ENCODE measurements around the gene SGCA.
A peak's percentile ranks its signal among the peaks of the same experiment; 100 is the strongest.

The SGCA gene

DNA sequence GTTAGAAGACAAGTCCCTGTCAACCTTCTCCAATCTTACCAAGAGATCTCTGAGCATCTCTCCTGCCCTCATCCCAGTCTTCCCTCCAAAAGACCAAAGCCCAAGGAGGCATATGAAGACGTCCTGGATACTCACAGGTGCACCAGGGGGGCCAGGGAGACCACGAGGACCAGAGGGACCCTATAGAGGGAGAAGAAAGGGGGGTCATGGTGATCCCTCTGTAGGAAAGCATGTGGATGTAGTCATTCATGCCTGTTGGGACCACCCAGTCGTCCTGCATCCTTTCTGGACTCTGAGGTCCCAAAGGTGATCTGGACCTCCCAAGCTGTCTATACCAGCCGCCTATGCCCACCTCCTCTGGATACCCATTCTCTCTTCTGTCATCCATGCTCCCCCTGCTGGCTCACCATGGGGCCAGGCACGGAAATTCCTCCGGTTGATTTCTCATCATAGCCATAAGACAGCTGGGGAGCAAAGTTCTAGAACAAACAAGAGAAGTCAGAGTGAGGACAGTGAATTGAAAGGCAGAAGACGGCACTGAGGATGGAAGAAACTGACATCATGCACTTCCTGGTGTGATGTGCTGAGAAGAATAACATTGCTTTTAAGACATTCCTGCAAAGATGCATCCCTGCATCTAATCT, 32.3 kb downstream of the SGCA start:
- peak; percentile 63 for DNase-seq

DNA sequence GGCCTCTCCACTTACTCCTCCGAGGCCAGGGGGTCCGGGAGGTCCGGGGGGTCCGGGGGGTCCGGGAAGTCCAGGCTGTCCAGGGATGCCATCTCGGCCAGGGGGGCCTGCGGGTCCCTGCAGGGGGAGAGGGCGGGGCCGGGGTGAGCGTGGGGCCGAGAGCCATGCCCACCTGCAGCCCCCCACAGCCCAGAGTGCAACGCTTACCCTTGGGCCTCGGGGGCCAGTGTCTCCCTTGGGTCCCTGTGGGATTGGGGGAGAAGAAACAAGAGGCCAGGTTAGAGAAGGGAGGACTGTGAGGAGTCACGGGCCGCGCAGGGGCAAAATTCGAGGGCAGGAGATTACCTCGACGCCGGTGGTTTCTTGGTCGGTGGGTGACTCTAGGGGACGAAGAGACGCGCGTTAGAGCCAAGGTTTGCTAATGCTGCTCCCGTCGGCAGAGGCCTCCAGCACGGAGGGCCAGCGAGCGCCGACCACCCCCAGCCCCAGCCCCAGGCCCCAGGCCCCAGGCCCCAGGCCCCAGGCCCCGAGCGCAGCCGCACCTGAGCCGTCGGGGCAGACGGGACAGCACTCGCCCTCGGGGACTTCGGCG, 33.5 kb downstream of the SGCA start:
- DNase-seq = no peak

DNA sequence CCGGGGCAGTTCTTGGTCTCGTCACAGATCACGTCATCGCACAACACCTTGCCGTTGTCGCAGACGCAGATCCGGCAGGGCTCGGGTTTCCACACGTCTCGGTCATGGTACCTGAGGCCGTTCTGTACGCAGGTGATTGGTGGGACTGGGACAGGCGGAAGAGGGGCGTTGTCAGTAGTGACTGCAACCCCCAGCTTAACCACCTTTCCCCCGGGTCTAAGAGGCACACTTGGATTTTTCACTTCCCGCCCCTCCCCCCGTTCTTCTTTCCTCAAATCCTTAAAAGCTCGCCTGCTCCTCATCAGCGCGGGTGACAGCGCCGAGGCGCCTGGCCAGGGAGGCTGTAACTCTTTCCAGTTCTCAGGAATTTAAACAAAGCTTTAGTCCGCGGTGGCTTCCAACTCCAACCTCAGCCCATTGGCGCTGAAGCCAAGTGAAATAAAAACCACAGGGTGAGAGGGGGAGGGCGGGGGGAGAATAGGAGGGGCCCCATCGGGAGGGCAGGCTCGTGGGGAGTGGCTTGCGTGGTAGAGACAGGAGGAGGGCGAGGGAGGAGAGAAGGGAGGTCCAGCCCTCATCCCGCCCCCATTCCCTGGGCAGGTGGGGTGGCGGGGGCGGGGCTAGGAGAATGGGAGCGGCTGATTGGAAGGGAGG, 34.1 kb downstream of the SGCA start:
- DNase-seq = peak; percentile 62

DNA sequence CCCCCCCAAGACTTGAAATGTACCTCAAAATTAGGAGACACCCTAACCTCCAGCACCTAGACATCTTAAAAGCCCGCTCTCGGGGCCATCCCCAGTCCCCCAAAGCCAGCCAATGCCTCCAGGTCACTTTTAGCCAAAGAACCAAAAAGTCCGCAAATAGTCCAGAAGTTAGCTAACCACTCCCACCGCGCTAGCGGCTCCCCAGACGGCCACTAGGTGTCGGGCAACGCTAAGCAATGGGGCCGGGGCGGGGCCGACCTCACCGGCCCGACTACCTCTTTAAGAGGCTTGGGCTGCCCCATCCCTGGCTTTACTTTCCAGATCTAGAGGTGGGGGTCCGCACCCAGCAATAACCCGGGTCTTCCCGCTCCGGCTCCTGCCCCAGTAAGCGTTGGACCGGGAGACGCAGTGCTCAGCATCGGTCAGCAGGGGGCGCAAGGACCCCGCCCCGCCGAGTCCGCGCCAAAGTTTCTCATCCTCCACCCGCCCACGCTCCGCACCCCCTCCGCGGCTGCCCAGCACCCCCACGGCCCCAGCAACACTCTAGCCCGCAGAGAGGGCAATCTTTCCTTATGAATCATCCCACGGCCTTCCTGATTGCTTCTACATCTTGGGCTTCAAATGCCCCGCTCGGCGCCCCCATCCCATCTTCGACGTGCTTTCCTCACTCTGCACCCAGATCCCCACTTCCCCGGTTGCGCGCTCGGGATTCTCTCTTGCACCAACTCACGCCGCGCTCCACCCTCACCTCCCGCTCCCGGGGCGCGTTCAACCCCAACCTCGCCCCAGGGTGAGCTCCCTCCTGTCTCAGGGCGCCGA, 34.9 kb downstream of the SGCA start:
- DNase-seq = peak; percentile 80

DNA sequence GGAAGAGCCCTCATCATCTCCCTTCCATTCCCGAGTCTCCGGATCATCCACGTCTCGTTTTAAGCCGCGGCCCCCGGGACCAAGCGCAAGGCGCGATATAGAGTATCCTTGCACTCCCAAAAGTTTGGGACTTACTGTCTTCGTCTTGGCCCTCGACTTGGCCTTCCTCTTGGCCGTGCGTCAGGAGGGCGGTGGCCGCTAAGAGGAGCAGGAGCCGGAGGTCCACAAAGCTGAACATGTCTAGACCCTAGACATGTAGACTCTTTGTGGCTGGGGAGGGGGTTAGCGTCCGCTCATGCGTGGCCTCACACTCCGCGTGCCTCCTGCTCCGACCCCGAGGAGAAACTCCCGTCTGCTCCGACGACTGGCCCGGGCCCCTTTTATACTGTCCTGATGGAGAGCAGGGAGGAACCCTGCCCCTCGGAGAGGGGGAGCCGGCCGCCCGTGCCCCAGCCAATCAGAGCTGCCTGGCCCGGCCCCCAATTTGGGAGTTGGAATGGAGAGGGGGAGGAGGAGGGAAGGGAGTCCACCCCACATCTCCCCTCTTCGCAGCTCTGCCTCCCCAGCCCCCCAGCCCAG, 35.6 kb downstream of the SGCA start, which contains the start of gene COL1A1:
Gene COL1A1, minus strand, starts transcription at position 356 of the 579 bp plus-strand sequence. Its CDS starts 118 bp downstream, at position 238.
- no peak for DNase-seq

DNA sequence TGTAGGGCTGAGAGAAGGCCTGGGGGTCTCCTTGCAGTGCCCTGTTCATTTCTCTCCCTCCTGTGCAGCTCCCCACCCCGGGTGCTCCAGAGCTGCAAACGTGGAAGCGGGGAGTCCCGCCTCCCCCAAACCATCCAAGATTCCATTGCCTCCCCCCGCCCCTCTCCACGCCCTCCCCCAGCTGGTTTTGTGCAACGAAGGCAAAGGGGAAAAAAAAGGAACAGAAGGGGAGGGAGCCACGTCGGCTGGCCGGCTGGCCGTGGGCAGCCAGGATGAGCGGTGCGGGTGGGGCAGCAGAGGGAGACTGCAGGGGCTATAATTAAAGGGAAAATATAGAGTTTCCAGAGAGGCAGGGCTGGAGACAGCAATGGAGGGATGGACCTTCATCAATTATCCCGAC, 37.3 kb downstream of the SGCA start:
- DNase-seq = no peak

DNA sequence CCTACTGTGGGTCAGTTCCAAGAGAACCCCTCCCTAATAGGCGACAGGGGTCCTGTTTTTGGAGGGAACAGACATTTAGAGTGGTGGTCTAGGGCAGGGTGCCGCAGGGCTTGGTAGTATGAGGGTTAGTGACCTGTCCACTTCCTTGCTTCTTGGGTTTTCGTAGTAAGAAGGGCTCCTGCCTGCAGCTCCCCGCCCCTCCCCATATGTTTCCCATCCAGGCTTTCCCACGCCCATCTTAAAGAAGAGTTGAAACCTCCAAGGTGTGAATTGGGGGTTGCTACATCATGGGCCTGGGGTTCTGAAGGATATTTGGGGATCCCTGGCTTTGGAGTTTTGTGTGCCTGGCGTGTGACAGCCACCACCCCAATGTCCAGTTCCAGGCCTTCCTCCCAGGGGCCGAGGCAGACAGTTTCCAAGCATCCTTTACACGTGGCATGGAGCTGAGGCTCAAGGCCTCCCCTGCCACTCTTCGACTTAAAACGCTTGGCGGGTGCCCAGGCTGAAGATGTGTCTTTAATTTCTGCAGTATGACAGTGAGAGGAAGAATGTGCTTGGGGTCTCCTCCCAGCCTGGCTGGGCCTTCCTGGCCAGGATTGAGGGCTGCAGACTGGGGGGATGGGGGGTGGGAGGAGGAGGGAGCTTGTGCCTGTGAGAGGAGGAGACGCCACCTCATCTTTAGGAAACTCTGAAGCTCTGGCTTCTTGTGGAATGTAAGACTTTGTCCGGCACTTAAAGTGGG, 38.0 kb downstream of the SGCA start:
- no peak for DNase-seq

DNA sequence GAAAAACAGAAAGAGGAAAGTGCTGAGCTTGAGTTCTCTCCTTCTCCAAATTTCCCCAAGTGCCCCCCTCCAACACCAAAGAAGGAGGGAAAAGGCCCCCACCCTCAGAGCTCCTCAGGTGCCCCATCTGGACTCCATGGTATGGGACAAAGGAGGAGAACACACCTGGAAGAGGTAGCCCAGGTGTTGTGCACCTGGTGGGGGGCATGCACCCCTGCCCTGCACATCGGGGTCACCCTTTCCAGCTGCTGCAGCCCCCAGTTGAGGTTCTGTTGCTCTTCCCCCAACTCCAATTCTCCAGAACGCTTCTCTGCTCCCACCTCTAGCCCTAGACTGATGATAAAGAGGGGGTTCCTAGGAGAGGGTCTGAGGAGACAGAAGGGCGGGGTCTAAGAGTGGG, 38.6 kb downstream of the SGCA start:
- no peak for DNase-seq

DNA sequence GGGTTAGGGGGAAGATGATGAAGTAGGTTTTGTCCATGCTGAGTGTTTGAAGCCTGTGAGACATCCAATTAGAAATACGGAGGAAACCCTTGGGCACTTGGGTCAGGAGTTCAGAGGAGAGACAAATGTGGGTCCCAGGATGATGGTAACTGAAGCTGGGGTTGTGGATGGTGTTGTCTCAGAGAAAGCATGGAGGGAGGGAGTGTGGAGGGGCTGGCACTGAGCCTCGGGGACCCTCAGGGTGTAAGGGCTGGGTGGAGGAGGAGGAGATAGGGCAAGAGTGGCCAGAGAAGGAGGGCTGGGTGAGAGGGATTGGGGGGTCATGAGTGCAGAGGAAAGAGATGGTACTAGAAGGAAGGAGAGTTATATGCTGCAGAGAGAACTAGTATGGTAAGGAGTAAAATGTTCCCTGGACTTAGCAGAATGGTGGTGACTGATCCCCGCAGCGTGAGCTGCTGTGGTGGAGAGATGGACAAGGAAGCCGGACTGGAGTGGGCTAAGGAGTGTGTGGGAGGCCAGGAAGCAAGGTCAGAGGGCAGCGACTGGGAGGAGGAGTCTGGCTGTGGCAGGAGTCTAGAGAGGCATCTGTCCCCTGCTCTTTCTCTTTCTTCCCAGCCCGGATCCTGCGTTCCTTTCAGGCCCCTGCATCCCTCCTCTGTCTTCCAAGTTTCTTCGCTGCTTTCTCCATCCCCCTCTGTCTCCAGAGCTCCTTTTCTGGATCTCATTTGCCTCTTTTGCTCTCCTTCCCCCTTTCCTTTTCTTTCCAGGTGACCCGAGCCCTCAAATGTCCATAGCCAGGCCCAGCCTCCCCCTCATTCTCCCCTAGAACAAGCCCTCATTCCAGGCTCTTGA, 39.5 kb downstream of the SGCA start:
- DNase-seq = no peak

DNA sequence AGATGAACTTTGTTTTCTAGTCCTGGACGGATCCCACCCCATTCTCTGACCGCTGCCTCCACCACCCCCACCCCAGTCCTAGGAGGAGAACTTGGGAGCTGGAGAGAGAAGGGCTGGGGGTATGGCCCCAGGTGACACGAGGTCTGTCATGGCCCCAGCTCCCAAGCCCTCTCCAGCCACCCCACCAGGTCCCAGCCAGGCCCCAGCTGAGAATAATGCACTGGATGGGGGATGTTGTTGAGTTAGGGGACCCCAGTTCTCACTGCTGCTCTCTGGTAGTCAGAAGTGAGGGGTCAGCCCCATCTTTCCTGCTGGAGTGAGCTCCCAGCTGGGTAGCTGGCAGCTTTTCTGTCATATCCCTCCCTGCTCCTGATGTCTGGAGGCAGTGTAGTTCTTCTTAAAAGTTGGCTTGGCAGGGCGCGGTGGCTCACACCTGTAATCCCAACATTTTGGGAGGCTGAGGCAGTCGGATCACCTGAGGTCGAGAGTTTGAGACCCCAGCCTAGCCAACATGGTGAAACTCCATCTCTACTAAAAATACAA, 40.2 kb downstream of the SGCA start:
- no peak for DNase-seq

DNA sequence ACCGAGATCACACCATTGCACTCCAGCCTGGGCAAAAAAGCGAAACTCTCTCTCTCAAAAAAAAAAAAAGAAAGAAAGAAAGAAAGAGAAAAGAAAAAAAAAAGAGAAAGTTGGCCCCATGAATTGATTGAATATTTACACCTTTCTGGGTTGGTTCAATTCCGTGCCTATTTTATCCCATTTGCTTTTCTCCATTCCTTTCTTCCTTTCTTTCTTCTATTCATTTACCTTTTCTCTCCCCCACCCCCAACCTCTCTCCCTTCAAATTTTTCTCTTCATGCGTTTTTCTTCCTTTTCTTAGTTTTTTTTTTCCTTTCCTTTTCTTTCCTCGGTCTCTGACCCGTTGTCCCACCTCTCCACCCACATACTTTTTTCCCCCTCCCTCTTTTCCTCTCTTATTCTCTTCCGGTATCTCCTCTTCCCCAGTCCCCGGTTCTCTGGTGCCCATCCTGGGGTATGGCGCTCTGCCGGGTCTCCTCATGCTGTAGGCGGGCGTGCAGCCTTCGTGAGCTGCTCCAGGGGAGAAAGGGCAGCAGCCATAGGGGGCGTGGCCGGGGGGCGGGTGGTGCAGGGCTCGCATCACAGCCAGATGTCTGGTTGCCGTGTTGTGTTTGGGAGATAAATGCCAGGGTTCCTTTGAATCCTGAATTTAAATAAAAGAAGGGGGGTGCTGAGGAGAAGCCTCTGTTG, 40.9 kb downstream of the SGCA start:
- DNase-seq = no peak

DNA sequence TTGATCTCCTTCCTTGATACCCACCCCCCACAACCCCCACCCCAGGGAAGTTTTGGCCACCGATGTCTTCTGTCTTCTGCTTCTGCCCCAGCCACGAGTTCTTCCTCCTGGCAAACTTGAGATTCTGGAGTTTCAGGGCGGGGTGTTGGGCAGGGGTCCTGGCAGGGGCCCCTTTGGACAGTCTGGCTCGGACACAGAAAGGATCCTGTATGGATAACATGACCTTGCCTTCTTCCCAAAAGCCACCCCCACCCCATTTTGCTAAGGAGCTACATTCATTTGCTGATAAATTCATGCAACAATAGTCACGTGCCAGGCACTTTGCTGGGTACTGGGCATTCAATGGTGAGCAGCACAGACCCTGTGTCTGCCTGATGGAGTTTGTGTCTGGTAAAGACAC, 41.5 kb downstream of the SGCA start:
- DNase-seq = no peak

DNA sequence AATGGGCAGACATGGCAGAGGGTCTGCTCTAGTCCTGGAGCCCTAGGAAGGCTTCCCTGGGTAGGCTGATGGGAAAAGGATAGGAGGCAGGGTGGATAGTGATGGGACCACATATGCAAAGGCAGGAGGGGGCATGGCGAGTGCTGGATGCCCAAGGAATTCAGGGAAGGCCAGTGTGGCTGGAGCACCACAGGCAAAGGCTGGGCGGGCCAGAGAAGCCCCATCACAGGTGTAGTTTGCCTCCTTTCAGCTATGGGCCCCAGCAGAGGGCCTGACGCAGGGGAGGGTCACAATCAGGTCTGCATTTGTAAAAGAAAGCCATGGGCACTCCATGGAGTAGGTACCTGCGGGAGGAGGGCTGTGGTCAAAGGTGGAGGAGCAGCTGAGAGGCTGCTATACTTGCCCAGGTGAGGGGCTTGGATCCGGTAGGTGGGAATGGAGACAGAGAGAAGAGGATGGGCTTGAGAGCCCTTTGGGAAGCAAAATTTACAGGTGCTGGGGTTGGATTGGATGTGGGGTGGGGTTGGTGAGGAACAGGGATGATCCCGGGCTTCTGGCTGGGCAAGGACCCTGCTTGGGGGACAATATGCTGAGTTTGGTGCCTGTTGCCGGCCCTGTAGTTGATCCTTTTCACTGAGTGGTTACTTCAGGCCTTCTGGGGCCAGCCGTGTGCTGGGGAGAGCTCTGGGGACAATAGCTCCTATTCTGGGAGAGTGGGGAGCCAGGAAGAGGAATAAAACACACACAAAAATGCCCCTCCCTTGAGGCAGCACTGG, 42.2 kb downstream of the SGCA start:
- no peak for DNase-seq

DNA sequence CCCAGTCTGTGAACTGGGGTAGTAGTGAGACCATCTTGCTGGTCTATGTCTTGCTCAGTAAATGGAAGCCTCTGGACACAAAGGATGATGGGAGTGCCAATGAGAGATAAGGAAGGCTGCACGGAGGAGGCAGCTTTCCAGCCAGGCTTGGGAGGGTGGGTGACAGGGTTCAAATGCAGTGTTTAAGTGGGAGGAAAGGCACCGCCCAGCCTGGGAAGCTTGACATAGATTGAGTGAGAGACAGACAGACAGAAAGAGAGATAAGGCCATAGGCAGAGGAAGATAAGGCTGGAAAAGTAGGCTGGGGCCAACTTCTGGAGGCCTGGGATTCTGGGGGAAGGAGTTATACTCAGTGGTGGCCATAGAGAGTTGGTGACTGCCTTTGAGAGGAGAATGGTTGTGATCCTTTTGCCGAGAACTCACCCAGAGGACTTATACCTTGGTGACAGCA, 42.8 kb downstream of the SGCA start:
- no peak for DNase-seq

DNA sequence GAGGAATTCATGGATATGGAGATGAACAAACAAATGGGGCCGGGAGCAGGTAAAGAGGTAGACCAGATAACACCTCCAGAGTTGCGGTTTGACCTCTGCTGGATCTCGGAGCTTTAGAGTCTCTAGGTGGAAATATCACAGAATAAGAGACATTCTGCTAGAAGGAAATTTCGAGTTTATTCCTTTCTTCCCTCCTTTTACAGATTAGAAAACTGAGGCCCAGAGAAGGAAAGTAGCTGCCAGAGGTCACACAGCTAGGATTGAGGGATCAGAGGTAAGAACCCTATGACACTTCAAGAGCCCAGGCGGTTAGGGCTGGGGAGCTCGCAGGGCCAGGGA, 43.3 kb downstream of the SGCA start:
- no peak for DNase-seq

DNA sequence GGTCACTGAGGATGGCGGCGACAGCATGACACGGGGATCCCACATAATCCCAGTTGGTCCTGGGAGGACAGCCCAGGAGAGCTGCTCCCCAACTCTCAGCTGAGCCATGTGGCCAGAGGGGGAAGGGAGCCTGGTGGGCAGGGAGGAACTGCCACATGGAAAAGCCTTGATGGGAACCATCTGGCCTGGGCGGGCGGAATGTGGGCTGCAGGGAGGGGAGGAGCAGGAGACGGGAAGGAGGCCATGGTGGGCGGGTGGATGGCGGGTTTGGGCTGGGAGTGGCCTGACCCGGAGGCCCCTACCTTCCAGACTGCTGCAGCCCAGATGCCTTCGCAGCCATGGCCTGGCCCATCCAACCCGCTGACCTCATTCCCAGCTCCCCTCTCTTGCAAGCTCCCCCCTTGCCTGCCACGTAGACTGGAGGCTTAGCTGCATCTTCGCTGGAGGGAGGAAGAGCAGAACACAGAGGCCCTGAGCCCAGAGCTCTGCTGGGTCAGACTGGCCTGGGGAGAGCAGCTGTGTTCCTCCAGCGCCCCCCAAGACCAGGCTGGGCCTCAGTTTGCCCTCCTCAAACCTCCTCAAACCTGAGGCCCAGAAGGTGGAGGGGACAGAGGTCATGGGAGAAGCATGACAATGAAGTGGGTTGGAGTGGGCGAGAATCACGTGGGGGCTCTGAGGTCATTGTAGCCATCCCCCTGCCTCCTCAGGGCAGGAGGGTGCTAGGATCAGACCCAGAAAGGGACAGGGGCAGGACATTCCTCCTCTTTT, 43.9 kb downstream of the SGCA start:
- no peak for DNase-seq

DNA sequence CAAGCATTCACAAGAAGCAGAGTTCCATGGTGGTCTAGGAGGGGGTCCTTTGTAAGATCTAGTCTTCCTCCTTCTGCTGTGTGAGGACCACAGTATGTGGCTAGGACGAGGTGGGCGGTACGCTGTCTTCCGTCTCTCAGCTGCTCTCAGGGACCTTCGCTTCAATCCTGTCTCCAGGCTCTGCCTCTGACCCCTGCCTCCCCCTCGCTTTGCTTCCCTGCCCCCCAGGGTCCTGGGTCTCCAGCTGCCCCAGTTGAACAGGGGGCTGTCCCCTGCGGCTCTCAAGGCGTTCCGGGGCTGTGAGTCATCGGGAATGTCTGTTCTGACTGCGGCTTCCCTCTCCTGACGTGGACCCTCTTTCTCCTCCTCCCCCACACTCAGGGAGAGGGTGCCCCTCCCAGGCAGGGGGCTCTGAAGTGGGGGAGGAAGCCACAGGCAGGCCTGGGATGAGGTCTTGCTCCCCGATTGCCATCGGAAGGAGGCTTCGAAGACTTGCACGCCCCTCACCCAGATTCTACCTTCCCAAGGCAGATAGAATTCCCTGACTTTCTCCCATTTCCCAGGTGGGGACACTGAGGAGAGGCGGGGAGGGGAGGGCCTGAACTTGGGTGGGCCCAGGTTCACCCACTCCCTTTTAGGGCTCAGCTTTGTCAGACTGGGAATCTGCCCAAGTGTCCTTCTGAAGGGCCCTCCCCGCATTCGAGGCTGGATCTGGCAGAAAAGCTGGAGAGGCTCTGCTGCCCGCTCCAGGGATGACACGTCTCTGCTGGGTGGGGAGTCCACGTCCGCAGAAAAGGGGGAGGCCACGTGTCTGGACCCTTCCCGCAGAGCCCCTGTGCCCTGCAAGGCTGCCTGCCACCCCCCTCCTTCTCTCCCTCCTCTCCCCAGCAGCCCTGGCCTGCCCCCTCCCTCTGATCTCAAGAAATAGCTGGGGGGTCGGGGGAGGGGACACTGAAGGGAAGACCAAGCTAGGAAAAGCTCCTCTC, 44.7 kb downstream of the SGCA start:
- no peak for DNase-seq

Data from activated CD4-positive, alpha-beta T cell treated with anti-CD3 and anti-CD28 coated beads, Interleukin-2, amount 50 U/mL, for 16 hours (primary cell).